Measurements from ENCODE around the gene FBLN2. TPM values are rescaled to one million over a fixed set of nuclear protein-coding genes. Genes with fewer than 3 reads are reported as not detected.

The FBLN2 gene
- polyA plus RNA-seq, 1 donor = 34.2 TPM

GRCh38 chr3:13568515-13569028, 19.6 kb downstream of the FBLN2 start:
- no peak for DNase-seq

DNA sequence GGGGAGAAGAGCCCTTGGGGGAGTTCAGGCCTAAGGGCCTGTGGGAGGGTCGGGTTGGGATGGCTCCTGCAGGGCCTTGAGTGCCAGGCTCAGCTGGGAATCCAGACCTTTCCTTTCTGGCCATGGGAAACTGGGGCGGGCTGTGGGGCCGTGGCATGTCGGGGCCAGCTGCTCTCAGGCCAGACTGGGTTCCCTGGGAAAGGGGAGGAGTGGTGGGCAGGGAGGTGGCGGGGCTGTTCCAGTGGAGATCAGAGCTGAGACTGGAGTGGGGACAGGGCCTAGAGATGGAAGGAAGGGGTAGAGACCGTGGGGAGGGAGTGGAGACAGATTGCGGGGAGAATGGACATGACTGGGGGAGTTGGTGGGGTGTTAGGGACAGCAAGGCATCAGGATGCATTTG, 20.3 kb downstream of the FBLN2 start:
- no peak for DNase-seq

- no peak for DNase-seq
Observed at GRCh38 chr3:13569641-13570390, 20.9 kb downstream of the FBLN2 start.

DNA sequence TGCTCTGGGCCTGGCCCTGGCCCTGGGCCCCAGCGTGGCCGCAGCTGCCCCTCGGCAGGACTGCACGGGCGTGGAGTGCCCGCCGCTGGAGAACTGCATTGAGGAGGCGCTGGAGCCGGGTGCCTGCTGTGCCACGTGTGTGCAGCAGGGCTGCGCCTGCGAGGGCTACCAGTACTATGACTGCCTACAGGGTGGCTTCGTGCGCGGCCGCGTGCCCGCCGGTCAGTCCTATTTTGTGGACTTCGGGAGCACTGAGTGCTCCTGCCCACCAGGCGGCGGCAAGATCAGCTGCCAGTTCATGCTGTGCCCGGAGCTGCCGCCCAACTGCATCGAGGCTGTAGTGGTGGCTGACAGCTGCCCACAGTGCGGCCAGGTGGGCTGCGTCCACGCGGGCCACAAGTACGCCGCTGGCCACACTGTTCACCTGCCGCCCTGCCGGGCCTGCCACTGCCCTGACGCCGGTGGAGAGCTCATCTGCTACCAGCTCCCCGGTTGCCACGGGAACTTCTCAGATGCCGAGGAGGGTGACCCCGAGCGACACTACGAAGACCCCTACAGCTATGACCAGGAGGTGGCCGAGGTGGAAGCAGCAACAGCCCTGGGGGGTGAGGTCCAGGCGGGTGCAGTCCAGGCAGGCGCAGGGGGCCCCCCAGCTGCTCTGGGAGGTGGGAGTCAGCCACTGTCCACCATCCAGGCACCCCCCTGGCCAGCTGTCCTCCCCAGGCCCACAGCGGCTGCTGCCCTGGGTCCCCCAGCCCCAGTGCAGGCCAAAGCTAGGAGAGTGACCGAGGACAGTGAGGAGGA, 21.7 kb downstream of the FBLN2 start:
- no peak for DNase-seq

- no peak for DNase-seq
Observed at GRCh38 chr3:13571264-13571663, 22.3 kb downstream of the FBLN2 start.

- no peak for DNase-seq
Observed at GRCh38 chr3:13571831-13572750, 23.2 kb downstream of the FBLN2 start.

GRCh38 chr3:13572926-13573623, 24.1 kb downstream of the FBLN2 start:
- no peak for DNase-seq

GRCh38 chr3:13574083-13574797, 25.3 kb downstream of the FBLN2 start:
- DNase-seq = no peak

DNA sequence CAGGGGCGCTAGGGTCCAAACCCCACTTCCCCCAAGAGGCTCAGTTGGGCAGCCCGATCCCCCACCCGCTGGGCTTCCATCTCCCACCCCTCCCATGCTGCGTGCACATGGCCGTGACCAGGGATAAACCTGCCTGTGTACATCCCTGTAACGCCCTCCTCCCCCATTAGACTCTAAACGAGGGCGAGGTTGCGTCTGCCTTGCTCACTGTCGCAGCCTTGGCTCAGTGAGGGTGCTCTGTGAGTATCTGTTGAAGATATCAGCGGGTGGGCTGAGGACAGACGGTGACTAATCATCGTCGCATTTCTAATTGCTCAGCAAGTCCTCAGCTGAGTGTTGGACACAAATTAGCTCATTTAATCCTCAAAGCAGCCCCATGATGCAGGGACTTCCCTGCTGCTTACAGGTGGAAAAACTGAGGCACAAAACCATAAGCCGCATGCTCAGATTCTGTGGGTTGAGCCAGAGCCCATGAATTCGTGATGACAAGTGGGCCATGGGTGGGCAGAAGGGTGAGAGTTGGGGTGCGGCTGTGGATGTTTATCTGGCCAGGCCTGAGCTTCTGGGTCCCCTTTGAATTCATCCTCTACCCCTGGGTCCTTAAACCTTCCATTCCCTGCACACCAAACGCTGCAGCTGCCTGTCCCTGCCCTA, 26.0 kb downstream of the FBLN2 start:
- DNase-seq = no peak

DNA sequence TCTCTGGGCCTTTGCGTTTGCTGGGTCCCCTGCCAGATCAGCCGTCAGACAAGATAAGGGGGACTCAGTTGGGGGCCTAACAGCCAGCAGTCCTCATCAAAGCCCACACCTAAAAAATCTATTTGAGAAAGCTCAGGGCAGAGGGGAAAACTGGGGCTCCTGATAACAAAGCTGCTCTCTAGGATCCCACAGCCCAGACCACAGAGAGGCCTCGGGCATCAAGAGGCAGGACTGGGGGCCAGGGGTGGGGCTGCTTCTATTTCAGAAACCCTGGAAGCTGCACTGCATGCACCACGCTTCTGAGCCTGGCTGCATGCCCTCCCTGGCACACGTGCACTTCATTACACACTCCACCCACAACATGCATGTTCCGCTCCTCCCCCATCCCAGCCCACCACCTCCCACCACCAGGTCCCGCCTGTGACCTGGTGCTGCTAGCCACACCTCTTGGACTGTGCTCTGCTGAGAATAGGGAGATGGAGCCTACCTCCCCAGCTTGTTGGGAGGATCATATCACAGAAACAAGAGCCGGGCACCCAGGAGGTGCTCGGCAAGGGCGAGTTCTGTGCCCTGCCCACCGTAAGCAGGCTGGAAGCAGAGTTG, 26.6 kb downstream of the FBLN2 start:
- no peak for DNase-seq

DNA sequence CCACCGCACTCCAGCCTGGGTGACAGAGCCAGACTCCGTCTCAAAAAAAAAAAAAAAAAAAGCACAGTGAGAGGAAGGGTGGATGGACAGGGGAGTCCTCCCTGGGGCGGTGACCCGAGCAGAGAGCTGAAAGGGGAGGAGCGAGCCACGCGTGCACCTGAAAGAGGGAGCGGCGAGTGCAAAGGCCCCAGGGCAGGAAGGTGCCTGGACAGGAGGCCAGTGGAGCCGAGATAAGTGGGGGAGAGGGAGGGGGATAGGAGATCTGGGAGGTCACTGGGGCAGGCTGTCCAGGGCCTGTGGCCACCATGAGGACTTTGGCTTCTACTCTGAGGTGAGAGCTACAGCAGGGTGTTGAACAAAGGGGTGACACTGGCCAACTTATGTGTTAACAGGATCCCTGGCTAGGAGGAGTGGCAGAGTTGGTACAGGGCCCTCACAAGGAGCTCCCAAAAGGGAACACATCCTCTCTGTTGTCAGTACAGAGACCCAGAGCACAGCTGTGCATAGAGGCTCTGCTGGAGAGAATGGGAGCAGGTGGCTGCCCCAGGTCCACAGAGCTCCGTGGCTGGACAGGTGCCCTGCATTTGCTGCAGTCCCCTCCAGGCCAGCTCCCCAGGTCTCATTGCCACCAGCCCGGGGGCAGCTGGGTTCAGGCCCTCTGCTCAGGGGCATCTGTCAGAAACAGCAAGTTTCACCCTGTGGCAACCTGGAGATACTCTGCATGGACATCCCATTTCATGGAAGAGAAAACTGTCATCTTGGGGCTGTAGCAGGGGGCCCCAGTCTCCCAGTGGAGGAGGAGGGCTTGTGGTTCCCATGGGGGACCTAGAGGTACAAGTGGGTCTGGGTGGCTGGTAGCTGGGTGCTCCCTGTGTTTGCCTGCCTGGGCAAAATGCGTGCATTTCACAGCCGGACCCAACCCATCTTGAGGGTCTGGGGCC, 28.5 kb downstream of the FBLN2 start:
- no peak for DNase-seq

- no peak for DNase-seq
Observed at GRCh38 chr3:13578251-13578650, 29.3 kb downstream of the FBLN2 start.

DNA sequence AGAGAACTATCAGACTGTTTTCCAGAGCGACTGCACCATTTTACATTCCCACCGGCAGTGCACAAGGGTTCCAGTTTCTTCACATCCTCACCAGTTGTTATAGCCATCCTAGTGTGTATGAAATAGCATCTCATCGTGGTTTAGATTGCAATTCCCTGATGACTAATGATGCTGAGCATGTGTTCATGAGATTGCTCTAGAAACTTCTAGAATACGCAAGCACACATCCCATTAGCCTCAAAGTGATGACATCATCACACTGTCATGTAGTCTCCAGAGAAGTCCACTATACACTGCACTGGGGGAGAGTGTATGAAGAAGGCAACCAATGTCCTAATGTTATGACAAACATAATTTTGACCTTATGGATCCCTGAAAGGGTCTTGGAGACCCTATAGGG, 30.1 kb downstream of the FBLN2 start:
- DNase-seq = no peak

DNA sequence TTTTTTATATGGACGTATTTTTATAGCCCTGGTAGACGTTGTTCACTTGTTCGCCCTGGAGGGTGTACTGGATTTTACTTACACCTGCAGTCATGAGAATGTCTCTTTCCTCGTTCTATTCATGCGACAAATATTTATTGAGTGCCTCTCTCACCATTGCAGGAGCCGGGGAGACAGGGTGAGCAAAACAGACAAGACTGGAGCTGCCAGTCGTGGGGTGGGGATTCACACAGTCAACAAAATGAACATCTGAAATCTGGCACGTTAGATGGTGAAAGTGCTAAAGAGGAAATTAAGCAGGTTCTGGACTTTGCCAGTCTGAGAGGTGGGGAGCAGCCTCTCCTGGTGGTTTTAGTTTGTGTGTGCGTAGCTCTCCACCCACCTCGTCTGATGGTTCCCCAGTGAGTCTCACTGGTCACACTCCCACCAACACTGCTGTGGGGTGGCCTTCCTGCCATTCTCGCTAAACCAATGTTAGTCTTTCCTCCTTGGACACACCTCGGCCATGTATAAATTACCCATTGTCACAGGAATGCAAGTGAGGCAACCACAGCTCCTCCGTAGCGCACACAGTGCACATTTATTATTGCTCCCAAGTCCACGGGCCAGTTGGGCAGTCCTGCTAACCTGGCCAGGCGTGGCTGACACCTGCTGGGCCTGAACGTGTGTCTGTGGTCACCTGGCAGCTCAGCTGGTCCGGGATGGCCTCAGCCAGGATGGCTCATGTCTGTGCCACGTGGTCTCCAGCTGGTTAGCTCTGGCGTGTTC, 31.5 kb downstream of the FBLN2 start:
- DNase-seq = no peak

GRCh38 chr3:13581485-13582365, 32.8 kb downstream of the FBLN2 start:
- DNase-seq = no peak

- DNase-seq = no peak
Observed at GRCh38 chr3:13582366-13583250, 33.7 kb downstream of the FBLN2 start.
